Urothelium cell line (cell line): ENCODE results near the gene TSC22D2.
"Not testable (repeated sequence)": the region's sequence is repeated elsewhere in the genome, so short reads cannot be mapped to it uniquely, and the experiment has no call there.

ENCODE experiments used
- DNase-seq: peaks from one replicate; pipeline ENCODE4 v3.0.0; 2011; ENCODE audit warnings: low spot score, mixed read lengths
- FAIRE-seq: peaks from 2 replicates; lab custom pipeline; 2011; peaks lifted over from hg19 to GRCh38; lab: Jason Lieb, UNC

Gene TSC22D2

GRCh38 chr3:150479370-150479769 lies 71.3 kb downstream of the TSC22D2 start:
- no peak for FAIRE-seq
- no peak for DNase-seq

- no peak for DNase-seq
- FAIRE-seq = no peak
Observed at GRCh38 chr3:150480877-150481276, 72.8 kb downstream of the TSC22D2 start.

GRCh38 chr3:150483226-150483625 lies 75.1 kb downstream of the TSC22D2 start:
- DNase-seq = no peak
- FAIRE-seq = no peak

- FAIRE-seq = no peak
- DNase-seq = no peak
Observed at GRCh38 chr3:150484410-150484809, 76.3 kb downstream of the TSC22D2 start.

- no peak for DNase-seq
- no peak for FAIRE-seq
Observed at GRCh38 chr3:150488867-150489266, 80.8 kb downstream of the TSC22D2 start.

- DNase-seq = no peak
- FAIRE-seq = no peak
Observed at GRCh38 chr3:150490277-150490986, 82.3 kb downstream of the TSC22D2 start.

GRCh38 chr3:150494411-150494977 lies 86.4 kb downstream of the TSC22D2 start:
- DNase-seq (no peak), FAIRE-seq (no peak)

GRCh38 chr3:150495149-150495548 lies 87.1 kb downstream of the TSC22D2 start:
- DNase-seq (no peak), FAIRE-seq (no peak)

GRCh38 chr3:150495563-150496168 lies 87.6 kb downstream of the TSC22D2 start:
- no peak for FAIRE-seq
- DNase-seq = peak; percentile 23

- FAIRE-seq (no peak), DNase-seq (peak; percentile 18)
Observed at GRCh38 chr3:150497956-150498355, 89.9 kb downstream of the TSC22D2 start.

- not testable (repeated sequence) for FAIRE-seq, DNase-seq
Observed at GRCh38 chr3:150500960-150501359, 92.9 kb downstream of the TSC22D2 start.

- DNase-seq (no peak), FAIRE-seq (no peak)
Observed at GRCh38 chr3:150503402-150504099, 95.5 kb downstream of the TSC22D2 start.

- FAIRE-seq = no peak
- DNase-seq = no peak
Observed at GRCh38 chr3:150504483-150504882, 96.4 kb downstream of the TSC22D2 start.

GRCh38 chr3:150508401-150508800 lies 100.3 kb downstream of the TSC22D2 start:
- no peak for DNase-seq
- FAIRE-seq = no peak

GRCh38 chr3:150509780-150510179 lies 101.7 kb downstream of the TSC22D2 start:
- no peak for FAIRE-seq

GRCh38 chr3:150511122-150511821 lies 103.2 kb downstream of the TSC22D2 start:
- FAIRE-seq = no peak
- no peak for DNase-seq

More at GRCh38 chr3:150509780-150510179, 101.7 kb downstream of the TSC22D2 start:
- no peak for DNase-seq

- no peak for DNase-seq
- FAIRE-seq = no peak
Observed at GRCh38 chr3:150515210-150515609, 107.1 kb downstream of the TSC22D2 start.
